NCI-H2196 treated with DMSO at 0.1 percent for 48 hours (cell line): ENCODE results near the gene LRRC7.

Source experiments
- DNase-seq: peaks from one replicate; lab custom pipeline; 2025; ENCODE audit not compliant: unreplicated experiment; lab: John Stamatoyannopoulos, UW

LRRC7 gene

DNA sequence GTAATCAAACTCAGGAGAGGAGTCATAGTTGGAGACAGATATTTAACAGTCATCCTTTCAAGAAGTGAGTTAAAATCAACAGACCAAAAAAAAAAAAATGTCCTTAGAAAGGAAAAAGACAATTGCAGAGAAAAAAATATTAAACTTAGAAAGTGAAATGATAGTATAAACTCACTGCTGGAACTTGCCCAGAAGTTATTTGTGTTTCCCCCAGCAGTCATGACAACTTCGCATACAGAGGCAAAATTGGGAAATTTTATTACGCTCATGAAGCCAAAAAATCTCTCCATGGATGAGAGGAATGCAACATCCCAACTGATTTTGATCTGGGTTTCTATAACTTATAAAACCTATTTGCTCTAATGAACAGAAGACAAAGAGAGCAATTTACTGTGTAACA is 198.2 kb downstream of the LRRC7 start:
- no peak for DNase-seq

DNA sequence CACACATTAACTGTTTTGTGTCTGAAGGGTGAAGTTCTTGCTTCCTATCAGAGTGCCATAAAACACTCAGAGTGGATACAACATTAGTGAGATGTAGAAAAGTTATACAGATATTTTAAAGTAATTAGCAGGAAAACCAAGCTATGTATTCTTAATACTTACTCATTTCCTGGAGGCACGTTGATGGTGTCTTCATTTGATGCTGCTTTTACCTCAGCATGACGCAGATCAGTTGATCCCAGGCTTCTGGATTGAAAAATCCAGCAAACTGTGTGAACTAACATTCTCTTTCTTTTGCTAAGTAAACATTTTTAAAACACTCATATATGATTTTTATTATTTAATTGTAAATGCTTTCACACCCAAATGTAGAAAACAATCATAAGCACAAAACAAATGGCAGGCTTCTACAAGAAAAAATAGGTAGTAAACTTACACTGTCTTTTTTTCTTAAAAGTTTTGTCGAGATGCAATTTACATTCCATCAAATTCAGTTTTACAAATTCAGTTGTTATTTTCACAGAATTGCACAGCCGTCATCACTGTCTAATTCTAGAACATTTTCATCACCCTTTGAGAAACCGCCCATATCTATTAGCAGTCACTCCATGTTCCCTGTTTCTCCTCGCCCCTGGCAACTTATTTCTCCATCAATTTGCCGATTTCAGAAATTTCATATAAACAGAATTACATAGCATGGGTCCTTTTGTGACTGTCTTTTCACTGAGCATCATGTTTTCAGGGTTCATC is 198.9 kb downstream of the LRRC7 start:
- DNase-seq, result no peak

DNA sequence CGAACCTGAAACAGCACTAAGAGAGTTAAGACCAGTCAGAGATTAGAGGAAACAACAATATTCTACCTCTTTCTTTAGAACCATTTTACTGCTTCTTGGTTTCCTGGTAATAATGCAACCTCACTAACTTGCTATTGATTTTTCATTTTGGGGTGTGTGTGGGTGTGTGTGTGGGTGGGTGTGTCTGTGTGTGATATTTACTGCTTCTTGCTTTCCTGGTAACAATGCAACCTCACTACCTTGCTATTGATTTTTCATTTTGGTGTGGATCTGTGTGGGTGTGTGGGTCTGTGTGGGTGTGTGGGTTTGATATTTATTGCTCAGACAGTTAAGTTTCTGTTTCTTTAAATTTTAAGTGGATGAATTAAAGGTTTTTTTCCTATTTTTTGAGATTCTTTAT is 208.8 kb downstream of the LRRC7 start:
- no peak for DNase-seq

DNA sequence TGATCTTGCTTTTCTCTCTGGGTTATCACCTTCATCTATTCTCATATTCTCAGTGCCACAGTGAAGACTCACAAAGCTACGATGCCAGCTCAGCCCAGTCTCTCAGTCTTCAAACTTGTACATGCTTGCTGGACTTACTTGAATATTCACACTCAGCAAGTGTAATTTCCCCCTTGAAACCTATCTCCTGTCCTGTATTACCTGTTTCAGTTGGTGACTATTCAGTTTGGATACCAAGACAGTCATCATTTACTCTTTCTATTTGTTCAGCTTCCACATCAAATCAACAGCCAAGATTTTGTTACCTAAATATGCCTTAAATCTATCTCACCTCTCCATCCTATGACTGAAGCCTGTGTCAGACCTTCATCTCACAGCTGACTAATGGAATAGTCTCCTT is 209.7 kb downstream of the LRRC7 start:
- no peak for DNase-seq

DNA sequence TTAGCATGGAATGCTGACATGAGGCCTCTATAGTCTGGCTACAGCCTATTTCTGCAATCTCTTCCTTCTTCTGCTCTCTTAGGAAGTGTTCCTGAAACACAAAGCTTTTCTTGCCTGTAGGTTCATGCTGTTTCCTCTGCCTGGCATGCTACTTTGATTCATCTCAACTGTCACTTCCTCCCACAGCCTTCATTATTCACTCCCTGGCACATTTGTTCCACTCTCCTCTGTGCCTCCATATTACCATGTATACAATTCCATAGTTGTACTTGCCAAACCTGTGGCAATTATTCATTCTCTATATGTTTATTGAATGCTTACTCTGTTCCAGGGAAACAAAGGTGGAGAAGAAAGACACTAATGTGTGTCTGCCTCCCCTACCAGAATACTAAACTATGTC is 210.2 kb downstream of the LRRC7 start:
- DNase-seq, result no peak

DNA sequence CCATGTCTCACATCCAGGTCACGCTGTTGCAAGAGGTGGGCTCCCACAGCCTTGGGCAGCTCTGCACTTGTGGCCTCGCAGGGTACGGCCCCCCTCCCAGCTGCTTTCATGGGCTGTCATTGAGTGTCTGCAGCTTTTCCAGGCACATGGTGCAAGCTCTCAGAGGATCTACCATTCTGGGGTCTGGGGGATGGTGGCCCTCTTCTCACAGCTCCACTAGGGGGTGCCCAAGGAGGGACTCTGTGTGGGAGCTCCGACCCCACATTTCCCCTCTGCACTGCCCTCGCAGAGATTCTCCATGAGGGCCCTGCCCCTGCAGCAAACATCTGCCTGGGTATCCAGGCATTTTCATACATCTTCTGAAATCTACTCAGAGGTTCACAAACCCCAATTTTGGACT is 219.4 kb downstream of the LRRC7 start:
- DNase-seq, result no peak

DNA sequence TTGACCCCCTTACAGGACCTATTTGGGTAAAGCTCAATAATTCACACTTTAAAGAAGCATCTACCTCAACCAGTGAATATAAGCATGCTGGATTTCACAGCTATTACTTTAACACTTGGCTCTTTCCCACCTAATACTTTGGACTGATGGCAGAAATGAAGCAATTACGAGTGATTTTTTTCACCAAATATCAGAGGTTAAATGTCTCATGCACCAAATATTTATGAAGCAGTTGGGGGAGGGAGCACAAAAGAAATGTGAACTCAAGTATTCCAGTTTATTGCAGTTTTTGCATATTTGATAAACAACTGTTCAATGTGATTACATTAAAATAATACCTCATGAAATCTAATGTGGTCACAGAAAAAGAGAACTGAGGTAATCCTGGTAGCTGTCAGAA is 223.6 kb downstream of the LRRC7 start:
- no peak for DNase-seq

DNA sequence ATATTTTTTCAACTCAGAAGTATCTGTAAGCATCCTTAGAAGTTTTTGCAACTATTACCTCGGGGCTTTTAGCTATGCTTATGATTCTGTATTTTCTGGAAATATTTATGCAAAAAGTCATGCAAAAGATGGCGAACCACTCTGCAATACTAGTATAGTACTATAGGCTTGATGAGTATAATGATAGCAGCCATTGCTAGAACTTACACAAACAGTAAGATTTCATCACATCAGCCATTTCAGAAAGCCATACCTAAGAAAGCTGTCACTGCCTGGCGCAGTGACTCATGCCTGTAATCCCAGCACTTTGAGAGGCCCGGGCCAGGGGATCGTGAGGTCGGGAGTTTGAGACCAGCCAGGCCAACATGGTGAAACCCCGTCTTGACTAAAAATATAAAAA is 227.1 kb downstream of the LRRC7 start:
- DNase-seq, result no peak

DNA sequence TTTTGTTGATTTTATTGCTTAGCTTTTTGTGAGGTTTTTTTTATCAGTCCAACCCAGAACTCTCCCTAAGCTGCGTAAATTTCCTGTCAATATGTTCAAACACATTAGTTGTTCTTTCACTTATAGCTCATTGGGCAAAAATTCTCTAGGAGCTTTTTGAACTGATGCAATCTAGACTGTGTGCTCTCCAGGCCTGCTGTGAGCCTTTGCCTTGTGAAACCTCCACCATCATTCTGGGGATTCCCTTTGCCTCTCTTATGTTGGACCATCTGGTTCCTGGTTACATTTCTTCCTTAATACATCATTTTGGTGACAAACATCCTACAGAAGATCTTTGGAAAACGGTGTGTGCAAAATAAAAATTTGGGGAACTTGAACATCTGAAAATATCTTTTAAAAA is 247.2 kb downstream of the LRRC7 start:
- no peak for DNase-seq

DNA sequence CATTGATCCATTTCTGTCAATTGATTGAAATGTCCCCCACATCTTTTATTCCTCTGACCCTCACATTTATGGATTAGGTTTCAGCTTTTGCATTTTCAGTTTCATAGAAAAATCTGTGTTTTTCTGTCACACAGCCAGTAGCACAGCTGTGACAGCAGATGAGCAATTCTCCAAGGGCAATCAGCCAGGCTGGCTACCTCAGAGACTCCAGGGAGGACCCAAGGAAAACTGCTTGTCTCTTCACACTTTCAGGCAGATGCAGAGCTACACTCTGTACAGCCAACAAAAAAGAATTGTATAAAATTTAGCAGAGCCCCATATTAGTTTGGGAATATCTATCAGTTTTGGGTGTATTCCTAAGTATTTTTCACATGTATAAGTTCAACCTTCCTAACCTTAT is 257.2 kb downstream of the LRRC7 start:
- no peak for DNase-seq

DNA sequence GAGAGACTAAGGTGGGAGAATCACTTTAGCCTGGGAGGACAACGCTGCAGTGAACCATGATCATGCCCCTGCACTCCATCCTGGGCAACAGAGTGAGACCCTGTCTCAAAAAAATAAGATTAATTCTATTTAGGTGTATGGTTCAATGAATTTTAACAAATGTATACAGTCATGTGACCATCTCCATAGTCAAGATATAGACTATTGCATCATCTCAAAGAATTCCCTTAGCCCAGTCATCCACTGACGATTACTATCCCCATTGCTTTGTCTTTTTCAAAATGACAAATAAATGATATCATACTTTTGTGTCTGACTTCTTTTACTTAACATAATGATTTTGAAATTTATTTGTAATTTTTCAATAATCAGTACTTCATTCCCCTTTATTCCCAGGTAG is 260.0 kb downstream of the LRRC7 start:
- no peak for DNase-seq

DNA sequence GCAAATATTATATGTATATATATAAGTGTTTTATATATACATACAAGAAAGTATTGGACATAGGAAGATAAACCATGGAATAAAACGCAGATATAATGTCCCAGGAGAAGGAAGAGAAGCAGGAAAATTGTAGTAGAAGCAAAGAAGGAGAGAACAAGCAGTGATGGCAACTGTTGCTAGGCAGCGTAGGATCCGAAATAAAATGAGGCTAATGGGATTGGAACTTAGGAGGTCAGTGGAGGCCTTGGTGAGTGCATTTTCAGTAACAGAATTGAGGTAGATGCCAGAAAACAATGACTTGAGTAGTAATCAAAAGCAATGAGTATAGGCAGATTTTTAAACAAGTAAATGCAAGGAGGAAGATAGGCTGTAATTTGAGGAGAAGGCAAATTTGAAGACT is 265.8 kb downstream of the LRRC7 start:
- no peak for DNase-seq

DNA sequence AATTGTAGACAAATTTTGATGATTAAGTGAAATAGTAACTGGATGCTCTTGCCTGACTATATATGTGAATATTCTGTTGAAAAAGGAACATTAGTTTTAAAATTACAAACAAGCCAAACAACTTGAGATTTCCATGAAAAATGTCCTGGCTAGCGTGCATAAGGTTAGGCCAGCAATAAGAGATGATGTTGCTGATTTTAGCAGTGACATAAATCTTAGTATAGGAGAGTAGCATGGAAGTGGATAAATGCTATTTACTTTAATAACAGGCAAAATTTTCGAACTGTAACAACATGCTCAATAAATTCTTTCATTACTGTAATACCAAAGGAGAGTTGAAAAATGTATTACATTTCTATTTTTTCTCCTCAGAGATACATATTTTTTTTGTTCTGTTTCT is 266.6 kb downstream of the LRRC7 start:
- DNase-seq, result no peak

DNA sequence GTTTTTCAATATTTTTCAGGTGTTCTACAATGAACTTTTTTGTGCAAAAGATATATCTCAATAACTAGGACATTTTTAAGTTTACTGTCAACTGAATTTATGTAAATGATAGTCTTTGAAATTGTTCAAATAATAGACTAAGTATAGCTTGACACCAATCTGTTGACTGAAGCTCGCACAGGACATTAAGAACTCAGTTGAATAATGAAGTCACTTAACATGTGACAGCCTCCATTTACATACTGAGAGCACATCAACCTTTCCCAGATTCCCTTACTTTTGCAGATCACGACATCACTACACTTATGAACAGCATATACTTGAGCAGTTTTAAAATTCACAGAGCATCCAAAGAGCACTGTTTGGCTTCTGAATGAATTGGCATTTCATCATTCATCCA is 268.2 kb downstream of the LRRC7 start:
- no peak for DNase-seq

DNA sequence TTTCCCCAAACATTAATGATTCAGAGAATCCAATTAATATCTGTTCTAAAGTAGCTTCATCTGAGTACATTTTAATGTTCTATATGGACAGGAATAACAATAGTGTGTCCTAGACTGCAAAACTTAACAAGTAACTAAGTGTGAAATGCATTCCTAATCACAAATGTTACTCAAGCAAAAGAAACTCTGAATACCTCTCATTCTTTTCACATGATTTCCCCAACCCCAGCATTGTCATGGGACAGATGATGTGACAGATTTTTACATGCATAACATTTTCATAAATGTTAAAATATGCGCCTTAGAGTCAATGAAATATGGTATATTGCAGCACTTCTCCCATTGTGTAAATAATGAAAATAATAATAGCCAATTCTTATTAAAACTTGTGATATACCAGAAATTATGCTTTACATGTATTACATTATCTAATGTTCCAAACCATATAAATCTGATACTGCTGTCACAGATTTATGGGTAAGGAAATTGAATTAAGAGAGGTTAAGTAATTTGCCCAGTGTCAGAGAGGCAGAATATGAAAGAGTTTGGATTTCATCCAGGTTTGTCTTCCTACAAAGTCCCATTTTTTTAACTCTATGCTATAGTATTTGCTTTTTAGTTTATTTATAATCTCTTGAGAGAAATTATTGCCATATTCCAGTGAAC is 269.4 kb downstream of the LRRC7 start:
- no peak for DNase-seq

DNA sequence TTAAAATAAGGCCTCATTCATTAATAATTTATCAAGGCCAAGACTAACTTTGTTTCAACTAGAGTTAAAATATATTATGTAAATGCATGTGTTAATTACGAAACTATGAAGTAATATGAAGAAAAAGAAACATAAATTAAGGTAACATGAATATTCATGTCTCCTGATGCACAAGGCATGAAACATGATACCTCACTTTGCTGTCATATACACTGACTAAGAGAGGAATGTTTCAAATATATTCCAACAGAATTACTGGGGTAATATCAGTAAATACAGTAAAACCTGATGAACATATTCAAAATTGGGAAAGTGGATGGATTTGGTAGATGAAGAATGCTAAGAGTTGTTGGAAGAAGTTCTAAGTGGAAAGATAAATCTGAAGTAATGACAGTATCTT is 274.6 kb downstream of the LRRC7 start:
- no peak for DNase-seq

DNA sequence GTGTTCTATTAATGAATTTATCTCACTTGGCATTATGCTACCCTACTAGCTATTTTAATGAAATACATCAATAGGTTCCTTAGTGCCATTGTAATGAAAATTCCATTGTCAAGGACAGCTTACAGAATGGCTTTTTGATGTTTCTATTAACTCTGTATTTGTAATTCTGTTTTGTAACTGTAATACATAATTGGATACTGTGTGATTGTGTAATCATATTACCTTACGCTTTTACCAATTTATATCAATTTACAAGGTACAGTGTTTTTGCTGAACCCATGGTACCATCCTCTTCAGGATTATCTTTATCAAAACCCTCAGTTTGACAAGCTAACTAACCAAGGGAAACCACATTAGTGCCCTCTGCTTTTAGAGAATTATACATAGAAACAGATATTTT is 277.9 kb downstream of the LRRC7 start:
- no peak for DNase-seq

DNA sequence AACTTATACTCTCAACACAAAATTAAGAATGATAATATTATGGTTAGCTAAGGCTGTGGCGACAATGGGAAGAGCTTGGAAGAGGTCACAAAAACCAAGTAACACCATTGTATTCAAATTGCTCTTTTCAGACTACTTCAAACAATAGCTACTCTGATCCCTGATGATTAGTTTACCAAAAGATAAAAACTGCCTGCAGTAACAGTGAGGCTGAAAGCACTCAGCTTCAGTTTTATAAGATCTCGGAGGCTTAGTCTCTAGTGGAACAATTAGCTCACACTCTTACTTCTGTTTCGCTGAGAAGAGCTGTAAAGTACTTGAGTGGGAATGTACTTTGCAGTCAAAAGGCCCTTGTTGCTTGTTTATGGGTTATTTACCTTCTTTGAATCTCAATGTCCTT is 278.5 kb downstream of the LRRC7 start:
- DNase-seq, result no peak

DNA sequence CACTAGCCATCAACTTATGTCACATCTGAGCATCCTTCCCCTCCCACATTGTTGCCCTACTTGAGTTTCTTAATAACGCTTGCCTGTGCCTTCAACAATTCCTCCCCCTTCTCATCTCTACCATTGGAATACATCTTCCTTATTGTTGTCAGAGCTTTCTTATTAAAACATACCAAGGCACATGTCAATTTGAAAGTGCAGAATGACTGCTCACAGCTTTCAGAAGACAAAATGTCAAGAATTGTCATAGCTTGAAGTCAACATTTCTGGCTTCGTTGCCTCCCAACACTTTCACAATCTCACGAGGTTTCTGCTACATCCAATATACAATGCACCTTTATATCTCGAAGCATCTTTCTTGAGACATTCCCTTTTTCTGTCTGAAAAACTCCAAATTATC is 279.9 kb downstream of the LRRC7 start:
- DNase-seq, result no peak

DNA sequence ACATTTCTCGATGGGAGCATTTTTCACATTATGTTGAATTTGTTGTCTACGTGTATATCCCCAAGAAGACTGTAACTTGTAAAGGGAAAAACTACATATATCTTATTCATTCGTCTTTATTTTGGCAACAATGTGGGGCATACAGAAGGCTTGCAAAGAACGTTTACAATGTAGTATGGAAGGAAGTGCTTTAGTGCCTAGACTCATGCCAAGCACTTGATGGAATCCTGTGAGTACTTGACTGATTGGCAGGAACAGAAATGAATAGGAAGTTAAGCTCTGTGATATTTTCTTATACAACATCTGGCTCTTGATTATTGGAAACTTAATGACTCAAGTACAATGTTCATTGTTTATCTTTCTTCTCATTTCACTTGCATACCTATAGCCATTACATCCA is 284.4 kb downstream of the LRRC7 start:
- no peak for DNase-seq

DNA sequence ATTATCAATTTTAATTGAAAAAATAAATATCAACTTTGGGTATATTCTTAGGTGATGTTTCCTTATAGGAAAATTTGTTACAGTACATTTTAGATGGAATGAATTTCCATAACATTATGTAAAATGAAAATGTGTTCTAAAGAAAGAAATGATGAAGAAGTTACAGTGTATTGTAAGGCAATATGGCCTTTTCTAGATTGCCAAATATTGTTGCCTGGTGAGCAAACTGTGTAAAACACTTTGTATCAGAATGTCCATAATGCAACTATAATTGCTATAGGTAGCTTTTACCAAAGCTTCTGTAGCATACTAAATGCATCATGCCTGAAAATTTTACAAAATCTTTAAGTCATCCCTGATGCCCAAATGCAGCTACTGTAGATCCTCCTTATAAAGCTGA is 285.0 kb downstream of the LRRC7 start:
- DNase-seq, result no peak

DNA sequence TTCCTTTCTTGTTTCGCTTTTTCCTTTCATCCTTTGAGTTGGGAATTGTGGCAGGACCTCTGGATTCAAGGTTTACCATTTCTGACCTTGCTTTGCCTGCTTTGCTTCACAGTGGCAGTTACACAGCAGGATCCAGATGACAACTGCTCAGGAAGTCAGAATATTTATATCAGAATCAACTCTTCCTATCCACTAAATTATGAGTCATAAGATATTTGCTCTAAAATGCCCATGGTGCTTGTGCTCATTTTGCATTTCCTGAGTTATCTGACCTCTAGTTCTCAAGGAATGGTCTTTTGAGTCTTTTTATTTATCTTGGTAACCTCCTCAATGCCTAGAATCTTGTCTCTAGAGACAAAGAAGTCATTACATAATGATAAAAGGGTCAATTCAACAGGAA is 290.8 kb downstream of the LRRC7 start:
- no peak for DNase-seq

DNA sequence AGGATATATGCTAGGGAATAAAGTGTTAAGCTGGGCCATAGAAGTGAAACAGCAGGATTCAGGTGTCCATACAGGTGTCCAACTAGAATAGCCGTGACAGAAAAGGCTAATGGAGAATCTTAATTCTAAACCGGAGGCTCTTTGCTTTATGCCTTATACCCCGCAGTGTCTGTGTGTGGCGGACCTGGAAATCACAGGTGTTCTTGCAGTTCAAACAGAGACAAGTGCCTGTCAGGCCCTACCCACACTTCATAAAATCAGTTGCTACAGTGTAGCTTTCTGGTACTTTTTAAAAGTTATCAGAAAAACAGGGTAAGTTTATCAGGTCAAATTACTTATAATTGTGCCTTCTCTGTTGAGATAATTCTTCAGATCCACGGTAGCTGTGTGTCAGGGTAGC is 293.9 kb downstream of the LRRC7 start:
- no peak for DNase-seq
